Lower leg skin (tissue), 3 donors: ENCODE data around the gene ATF7.

Experiments
- CTCF ChIP-seq, 3 donors: fragments of 450-650 bp; IDR thresholded peaks; one replicate each; pipeline ENCODE4 v1.5.1; 2016; ENCODE audit warnings: antibody characterized with exemption in 3 of 3, mild to moderate bottlenecking in 3 of 3, moderate library complexity in 2 of 3
- POLR2A ChIP-seq, 2 donors: fragments of 450-650 bp; IDR thresholded peaks; one replicate each; pipeline ENCODE4 v1.6.1; 2016 to 2017; ENCODE audit warnings: antibody characterized with exemption in 2 of 2, mild to moderate bottlenecking in 1 of 2, moderate library complexity in 1 of 2

GRCh38 chr12:53644133-53644532, 18.0 kb upstream of the ATF7 start:
- TF ChIP-seq POLR2A (IDR thresholded peaks at IDR 0.05) (no peak), CTCF (IDR thresholded peaks at IDR 0.05) (no peak)
